Stimulated activated CD4-positive, alpha-beta T cell treated with anti-CD3 and anti-CD28 coated beads, Interleukin-1b, Interleukin-23, amount 100 ng/mL, for 24 hours (primary cell): Measurements from ENCODE around the gene SLAMF6.
"Not testable (repeated sequence)": the region's sequence is repeated elsewhere in the genome, so short reads cannot be mapped to it uniquely, and the experiment has no call there.

ENCODE experiments used
- DNase-seq, 4 experiments: peaks; one replicate each; pipeline ENCODE4 v3.0.0-alpha.2; 2020; ENCODE audit warnings: low read depth in 4 of 4, low spot score in 1 of 4

The SLAMF6 gene

GRCh38 chr1:160542303-160542945, 19.4 kb upstream of the SLAMF6 start:
- DNase-seq, result no peak

- no peak for DNase-seq
Observed at GRCh38 chr1:160541622-160542302, 18.7 kb upstream of the SLAMF6 start.

GRCh38 chr1:160540859-160541233, 17.8 kb upstream of the SLAMF6 start:
- no peak for DNase-seq

- DNase-seq, result peak in 1 of 4 experiments; percentile 11
Observed at GRCh38 chr1:160539990-160540858, 17.2 kb upstream of the SLAMF6 start.

- DNase-seq, result no peak
Observed at GRCh38 chr1:160539684-160539989, 16.6 kb upstream of the SLAMF6 start.

- no peak for DNase-seq
Observed at GRCh38 chr1:160538985-160539651, 16.1 kb upstream of the SLAMF6 start.

GRCh38 chr1:160537714-160538665, 14.9 kb upstream of the SLAMF6 start:
- DNase-seq, result no peak

GRCh38 chr1:160534823-160535605, 12.0 kb upstream of the SLAMF6 start:
- DNase-seq, result no peak

- DNase-seq, result not testable (repeated sequence)
Observed at GRCh38 chr1:160532557-160532813, 9.4 kb upstream of the SLAMF6 start.

- DNase-seq, result not testable (repeated sequence)
Observed at GRCh38 chr1:160531809-160532556, 8.9 kb upstream of the SLAMF6 start.

- not testable (repeated sequence) for DNase-seq
Observed at GRCh38 chr1:160529401-160529952, 6.4 kb upstream of the SLAMF6 start.

GRCh38 chr1:160523789-160524188, 734 bp upstream of the SLAMF6 start:
- DNase-seq, result not testable (repeated sequence)

GRCh38 chr1:160522136-160522535, 919 bp downstream of the SLAMF6 start:
- no peak for DNase-seq

- DNase-seq, result no peak
Observed at GRCh38 chr1:160521554-160521953, 1.5 kb downstream of the SLAMF6 start.

GRCh38 chr1:160520999-160521398, 2.1 kb downstream of the SLAMF6 start:
- no peak for DNase-seq

- no peak for DNase-seq
Observed at GRCh38 chr1:160520582-160520981, 2.5 kb downstream of the SLAMF6 start.

- peak in 1 of 4 experiments; percentile 20 for DNase-seq
Observed at GRCh38 chr1:160519642-160520435, 3.2 kb downstream of the SLAMF6 start.

- DNase-seq, result not testable (repeated sequence)
Observed at GRCh38 chr1:160517519-160517918, 5.5 kb downstream of the SLAMF6 start.
